GM19193 (cell line): ENCODE measurements around the gene U2SURP.

ENCODE experiments used
- POLR2A ChIP-seq: IDR thresholded peaks from 4 replicates; pipeline ENCODE4 v1.6.1; 2011; ENCODE audit not compliant: insufficient read depth, insufficient read length; ENCODE audit errors: extremely low read depth

The U2SURP gene

DNA sequence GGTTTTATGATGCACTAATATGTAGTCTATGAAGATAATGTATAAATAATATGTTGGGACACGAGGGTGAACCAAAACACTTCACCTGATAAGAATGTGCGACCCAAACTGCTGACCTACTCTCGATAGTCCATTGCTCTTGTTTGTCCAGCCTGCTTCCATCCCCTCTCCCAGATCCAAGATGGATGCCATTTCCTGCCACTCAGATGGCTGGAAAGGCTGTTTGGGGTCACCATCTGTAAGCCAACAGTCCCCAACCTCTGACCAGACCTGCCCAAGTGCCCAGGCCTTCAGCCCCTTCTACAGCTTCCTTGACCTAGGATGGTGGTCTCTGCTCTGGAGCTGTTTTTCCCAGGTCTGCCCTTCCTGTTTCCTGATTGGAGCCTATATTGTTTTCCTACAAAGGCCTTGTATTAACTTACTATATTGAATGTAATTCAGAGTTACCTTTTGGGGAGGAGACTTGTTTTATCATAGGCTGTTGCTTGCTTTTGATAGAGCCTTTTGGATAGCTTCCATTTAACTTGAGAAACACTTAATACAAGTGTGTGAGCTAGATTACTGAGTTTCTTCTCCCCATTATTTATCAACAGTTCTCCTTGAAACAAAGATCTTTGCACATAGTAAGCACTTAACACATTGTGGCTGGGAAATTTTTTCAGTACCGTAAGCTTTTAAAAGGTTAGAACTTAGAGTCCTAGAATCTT is 32.9 kb upstream of the U2SURP start:
- no peak for TF ChIP-seq POLR2A

DNA sequence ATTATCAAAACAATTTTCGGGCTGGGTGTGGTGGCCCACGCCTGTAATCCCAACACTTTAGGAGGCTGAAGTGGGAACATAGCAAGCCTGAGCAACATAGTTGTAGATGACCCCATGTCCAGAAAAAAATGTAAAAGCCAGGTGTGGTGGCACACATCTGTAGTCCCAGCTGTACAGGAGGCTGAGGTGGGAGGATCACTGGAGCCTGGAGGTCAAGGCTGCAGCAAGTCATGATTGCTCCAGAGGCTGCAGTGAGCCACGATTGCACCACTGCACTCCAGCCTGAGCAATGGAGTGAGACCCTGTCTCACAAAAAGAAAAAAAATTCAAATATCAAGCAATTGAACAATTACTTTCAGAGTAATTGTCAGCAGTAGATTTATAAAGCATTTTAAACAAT is 29.9 kb upstream of the U2SURP start:
- no peak for TF ChIP-seq POLR2A

DNA sequence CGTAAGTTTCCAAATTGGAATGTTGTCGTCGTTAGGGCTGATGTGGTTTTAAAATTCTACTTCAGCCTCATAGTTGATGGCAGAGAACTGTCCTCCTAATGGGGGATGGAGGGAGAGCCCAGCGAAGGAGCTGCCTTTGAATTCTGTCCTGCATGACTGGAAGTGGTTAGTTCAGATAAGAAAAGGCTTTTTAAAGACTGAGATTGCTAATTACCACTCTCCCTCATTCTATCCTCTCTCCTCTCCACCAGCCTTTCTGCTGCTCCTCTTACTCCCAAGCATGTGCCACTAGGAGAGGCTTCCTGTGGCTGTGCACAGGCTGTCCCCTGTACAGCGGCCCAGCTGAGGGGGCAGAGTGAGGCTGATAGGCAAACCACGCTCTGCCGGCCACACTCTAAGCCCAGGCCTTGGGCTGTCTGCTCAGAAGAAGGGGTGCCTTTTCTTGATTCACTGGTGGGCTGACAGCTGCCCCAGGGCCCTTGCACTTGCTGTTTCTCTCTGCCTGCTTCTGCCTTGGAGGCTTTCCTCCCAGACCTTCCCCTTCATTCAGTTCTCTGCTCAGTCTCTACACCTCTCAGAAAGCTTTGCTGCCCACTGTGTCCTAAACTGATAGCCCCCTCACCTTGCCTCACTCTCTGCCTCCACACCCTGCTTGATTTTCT is 29.1 kb upstream of the U2SURP start:
- TF ChIP-seq POLR2A = no peak

DNA sequence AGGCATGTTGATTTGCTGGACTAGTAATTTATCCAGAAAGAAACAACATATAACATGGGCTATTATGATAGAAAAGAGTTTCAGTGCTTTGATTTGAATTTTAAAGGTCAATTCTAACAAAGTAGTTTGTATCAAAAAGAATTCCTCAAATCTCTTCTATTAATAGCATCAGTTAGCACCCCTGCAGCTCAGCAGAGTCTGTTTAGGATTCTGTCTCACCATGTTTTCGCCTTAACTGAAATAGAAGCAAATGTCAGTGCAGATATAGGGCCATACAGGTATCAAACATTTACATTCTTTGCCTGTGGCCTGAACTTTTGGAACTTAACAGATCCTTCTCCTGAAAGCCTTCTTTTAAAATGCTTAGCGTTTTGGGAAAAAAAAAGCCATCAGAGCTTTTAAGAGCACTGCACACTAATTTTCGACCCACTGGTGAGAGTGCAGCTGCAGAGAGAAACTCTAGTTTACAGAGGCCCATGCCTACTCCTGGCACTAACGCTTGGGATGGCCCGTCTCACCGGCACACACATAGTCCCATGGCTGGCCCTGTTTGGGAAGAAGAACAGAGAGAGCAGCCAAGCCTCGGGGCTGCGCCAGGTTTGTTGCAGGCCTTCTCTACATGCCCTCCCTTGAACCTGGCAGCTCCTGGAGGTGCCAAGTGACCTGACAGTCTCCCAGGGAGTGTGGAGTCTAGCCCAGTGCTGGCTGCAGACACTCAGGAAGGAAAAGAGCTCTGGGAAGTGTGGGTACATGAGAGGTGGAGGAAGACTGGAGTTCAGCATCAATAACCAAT is 28.0 kb upstream of the U2SURP start:
- no peak for TF ChIP-seq POLR2A

DNA sequence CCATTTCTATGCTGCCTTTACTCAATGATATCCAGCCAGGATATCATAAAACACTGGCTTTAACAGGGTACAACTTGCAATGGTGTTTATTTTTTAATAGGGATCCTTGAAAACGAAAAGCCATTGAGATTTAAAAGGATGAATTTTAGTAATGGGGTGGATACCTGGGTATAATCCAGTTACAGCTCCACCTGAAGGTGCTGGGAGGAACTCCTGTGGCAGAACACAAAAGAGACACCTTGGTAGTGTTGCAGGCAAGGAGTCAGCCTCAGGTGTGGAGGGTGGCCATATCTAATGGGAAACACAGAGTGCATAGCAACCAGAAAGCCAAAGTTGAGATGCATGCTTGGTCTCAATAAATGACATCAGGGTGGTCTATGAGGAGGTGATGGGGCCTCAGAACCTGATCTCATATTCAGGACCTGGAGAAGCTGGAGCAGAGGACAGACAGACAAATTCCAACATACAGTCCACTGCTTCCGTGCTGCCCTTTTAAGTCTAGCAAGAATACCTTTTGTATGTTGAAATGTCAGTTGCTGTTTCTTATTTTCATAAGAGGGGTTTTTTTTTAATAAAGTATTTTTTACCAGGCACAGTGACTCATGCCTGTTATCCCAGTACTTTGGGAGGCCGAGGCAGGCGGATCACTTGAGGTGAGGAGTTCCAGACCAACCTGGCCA is 25.9 kb upstream of the U2SURP start:
- TF ChIP-seq POLR2A = no peak

DNA sequence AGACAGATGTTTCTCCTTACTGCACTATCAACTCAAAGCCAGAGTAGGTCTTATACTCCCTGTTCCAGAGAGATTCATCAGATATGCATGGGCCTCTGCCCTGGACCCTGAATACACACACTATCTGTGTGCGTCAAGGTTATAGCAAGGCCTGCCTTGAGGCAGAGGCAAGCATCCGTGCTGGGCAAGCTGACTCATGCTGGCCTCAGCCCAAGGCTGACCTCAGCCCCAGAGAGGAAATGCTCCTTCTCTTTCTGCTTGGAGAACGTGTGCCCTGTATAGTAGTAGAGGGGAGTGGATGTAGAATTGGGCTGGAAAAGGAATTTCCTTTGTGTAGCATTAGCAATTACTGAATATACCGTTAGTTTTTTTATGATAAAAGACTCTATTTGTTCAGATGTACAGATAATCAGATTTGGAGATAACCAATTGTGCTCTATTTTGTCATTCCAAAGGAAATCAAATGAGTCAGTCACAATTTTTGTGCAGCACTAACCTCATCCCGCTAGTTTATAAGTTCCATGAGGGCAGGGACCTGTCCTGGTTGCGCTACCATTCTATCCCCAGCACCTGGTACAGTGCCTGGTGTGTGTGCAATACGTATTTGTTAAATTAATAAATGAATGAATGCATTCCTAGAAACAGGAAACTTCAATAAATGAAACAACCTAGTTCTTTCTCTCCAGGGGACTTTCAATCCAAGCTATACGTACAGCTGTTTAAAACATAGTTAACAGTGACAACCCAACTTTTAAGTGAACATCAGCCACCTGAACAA is 24.6 kb upstream of the U2SURP start:
- no peak for TF ChIP-seq POLR2A

DNA sequence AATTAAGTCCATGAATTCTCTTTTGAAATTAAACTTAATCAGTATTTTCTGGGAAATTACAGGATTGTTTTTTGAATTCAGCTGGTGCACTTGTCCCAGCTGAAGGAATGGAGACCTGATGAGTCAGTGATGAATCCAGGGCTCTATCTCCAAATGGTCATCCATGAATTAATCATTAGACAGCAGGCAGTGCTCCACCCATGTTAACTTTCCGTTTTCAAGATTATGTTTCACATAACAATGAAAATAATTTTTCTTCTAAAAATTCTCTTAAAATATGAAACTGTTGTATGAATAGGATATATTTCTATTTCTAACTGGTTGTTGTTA is 24.0 kb upstream of the U2SURP start:
- TF ChIP-seq POLR2A = no peak

DNA sequence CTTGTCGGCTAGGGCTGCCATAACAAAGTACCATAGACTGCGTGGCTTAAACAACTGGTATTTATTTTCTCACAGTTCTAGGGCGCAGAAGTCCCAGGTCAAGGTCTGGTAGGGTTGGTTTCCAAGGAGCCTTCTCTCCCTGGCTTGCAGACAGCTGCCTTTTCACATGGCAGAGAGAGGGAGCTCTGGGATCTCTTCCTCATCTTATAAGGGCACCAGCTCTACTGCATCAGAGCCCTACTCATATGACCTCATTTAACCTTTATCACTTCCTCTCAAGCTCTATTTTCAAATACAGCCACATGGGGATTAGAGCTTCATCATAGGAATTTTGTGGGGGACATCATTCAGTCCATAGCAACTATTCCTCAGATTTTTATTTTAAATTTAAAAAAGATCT is 20.3 kb upstream of the U2SURP start:
- no peak for TF ChIP-seq POLR2A

DNA sequence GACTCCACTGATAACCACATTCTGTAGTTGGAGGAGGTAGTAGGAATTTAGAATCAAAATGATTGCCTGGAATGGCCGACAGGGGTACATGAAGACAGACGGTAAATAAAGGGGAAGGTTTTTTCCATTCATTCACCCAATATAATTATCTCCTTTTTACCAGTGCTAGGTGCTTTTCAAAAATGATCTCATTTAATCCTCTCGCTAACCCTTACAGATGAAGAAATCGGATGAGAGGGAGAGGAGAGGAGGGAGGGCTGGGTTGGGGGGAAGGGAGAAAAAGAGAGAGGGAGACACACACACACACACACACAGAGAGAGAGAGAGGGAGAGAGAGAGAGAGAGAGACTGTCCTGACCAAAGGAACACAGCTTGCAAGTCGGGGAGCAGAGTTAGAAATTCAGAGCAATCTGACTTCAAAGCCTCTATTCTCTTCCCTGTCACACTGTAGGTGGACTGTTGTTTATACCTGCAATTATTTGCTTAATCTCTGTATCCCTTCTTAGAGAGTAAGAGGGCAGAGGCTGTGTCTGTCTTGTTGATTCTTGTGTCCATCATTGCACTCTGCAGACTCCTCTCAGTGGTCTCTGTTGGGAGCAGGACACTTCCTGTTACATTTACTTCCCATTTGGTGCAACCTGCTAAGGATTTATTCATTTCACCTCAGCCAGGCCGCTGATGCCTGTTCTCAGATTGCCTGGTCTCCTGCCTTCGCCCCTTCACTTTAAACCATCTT is 19.2 kb upstream of the U2SURP start:
- no peak for TF ChIP-seq POLR2A

DNA sequence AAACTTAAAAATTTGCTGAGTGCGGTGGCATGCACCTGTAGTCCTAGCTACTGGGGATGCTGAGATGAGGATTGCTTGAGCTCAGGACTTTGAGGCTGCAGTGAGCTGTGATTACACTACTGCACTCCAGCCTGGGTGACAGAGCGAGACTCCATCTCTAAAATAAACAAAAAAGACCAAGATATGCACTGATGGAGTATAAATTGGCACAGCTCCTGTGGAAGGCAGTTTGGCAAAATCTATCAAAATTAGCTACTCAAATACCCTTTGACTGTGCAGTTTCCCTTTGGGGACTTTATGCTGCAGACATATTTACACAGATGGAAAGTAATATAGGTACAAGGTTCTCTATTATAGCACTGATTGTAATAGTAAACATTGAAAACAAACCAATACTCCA is 18.1 kb upstream of the U2SURP start:
- no peak for TF ChIP-seq POLR2A

DNA sequence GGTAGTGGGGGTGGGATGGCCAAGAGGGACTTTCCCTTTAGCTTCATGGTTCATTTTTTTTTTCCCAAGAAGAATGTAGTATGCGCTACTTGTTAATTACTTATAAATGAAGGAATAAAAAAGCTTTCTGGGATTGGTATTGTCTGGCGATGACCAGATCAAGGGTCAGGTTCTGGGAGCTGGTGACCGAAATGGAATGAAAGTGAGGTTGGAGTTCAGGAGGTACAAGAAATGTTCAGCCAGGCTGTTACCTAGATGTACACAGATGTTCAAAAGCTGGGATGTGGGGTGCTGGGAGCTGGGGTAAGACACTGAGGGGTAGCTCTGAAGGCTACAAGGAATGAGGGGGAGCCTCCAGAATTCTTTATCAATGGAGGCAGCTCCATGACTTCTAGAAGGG is 17.1 kb upstream of the U2SURP start:
- no peak for TF ChIP-seq POLR2A

DNA sequence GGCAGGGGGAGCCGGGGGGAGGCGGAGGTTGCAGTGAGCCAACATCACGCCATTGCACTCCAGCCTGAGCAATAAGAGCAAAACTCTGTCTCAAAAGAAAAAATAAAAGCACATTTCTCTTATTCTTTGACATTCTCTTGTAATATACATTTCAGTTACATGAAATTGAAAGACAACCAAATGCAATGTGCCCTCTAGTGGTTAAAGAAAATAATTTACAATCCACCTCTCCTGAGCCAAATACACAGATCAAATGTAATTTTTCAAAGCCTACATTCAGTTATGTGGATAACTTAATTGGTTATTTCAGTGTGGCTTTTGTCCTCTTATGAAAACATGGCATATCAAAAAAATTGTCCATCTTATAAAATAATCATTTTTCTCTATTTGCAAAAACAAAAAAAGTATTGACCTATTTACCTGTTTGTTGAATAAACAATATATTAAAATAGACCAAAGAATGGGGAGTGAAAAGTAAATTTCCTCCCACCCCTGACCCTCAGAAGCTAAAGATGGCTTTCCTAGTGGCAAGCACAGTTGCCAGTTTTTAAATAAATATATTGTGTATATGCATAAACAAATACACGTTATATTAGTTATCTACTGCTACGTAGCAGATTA is 14.2 kb upstream of the U2SURP start:
- TF ChIP-seq POLR2A = no peak

DNA sequence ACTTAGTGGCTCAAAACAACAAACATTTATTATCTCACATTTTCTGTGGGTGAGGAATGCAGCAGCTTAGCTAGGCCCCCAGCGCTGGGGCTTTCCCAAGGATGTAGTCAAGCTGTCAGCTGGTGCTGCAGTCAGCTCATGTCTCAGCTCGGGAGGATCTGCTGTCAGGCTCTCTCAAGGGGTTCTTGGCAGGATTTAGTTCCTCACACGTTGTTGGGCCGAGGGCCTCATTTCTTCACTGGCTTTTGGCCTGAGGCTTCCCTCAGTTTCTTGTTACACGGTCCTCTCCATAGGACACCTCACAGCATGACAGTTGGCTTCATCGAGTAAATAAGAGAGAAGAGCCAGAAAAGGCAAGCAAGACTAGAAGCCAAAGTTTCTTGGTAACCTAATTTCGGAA is 13.7 kb upstream of the U2SURP start:
- TF ChIP-seq POLR2A = no peak

DNA sequence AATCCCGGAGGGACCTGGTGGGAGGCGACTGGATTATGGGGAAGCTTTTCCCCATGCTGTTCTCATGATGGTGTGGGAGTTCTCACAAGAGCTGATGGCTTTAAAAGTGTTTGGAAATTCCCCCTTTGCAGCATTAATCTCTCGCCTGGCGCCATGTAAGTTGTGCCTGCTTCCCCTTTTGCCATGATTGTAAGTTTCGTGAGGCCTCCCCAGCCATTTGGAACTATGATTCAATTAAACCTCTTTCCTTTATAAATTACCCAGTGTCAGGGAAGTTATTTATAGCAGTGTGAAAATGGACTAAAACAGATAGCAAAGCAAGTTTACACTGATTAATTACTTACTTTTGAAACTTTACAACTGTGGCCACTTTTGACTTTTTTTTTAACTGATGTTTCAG is 10.6 kb upstream of the U2SURP start:
- TF ChIP-seq POLR2A = no peak

DNA sequence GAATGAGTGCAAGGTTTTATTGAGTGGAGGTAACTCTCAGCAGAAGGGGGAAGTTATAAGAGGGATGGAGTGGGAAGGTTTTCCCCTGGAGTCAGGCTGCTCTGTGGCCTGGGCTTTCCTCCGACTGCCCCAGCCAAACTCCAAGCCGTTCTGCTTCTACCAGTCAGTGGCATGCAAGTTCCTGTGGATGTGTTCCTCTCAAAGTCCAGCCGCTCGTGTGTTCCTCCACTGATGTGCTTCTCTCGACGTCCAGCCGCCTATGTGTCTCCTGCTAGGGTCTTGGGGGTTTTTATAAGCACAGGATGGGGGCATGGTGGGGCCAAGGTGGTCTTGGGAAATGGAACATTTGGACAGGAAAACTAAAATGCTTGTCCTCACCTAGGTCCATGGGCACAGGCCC is 9.0 kb upstream of the U2SURP start:
- TF ChIP-seq POLR2A = no peak
